ENCODE measurements around the gene MSMP.

MSMP gene

GRCh38 chr9:35719546-35719945 lies 34.5 kb downstream of the MSMP start:
- Histone ChIP-seq H3K4me1 (no peaks in the 10 kb centered on the region), H3K36me3 (peaks cover 83% of the 10 kb centered on the region), H3K9me3 (no peaks in the 10 kb centered on the region), H3K27me3 (no peaks in the 10 kb centered on the region), H3K4me3 (ENCODE audit: low read depth, low read length) (no peak overlapping the region)
- TF ChIP-seq CTCF (IDR thresholded peaks at IDR 0.05; ENCODE audit: low read depth, low read length): no peak
- no peak for DNase-seq

- H3K4me1 ChIP-seq: no peaks in the 10 kb centered on the region
- H3K27me3 ChIP-seq: no peaks in the 10 kb centered on the region
- H3K9me3 ChIP-seq: no peaks in the 10 kb centered on the region
- DNase-seq: no peak
- TF ChIP-seq CTCF (IDR thresholded peaks at IDR 0.05; ENCODE audit: low read depth, low read length): no peak
- H3K4me3 ChIP-seq (ENCODE audit: low read depth, low read length): no peak overlapping the region
- peaks cover 83% of the 10 kb centered on the region for H3K36me3 ChIP-seq
These were observed 35.2 kb downstream of the MSMP start for GRCh38 chr9:35718721-35719511.

- DNase-seq: no peak
These were observed 36.8 kb downstream of the MSMP start for GRCh38 chr9:35717132-35717870.

GRCh38 chr9:35716230-35716629 lies 37.8 kb downstream of the MSMP start:
- no peaks in the 10 kb centered on the region for H3K27me3 ChIP-seq
- no peak for TF ChIP-seq CTCF (IDR thresholded peaks at IDR 0.05; ENCODE audit: low read depth, low read length)
- H3K4me3 ChIP-seq (ENCODE audit: low read depth, low read length): no peak overlapping the region
- DNase-seq: no peak
- H3K36me3 ChIP-seq: peaks cover 85% of the 10 kb centered on the region
- no peaks in the 10 kb centered on the region for H3K4me1 ChIP-seq
- H3K9me3 ChIP-seq: no peaks in the 10 kb centered on the region

More at GRCh38 chr9:35717132-35717870, 36.8 kb downstream of the MSMP start:
- peaks cover 84% of the 10 kb centered on the region for H3K36me3 ChIP-seq
- no peak overlapping the region for H3K4me3 ChIP-seq (ENCODE audit: low read depth, low read length)
- H3K4me1 ChIP-seq: no peaks in the 10 kb centered on the region
- H3K27me3 ChIP-seq: no peaks in the 10 kb centered on the region
- no peak for TF ChIP-seq CTCF (IDR thresholded peaks at IDR 0.05; ENCODE audit: low read depth, low read length)
- no peaks in the 10 kb centered on the region for H3K9me3 ChIP-seq

GRCh38 chr9:35714579-35715252 lies 39.4 kb downstream of the MSMP start:
- no peak overlapping the region for H3K4me3 ChIP-seq (ENCODE audit: low read depth, low read length)
- H3K4me1 ChIP-seq: no peaks in the 10 kb centered on the region
- TF ChIP-seq CTCF (IDR thresholded peaks at IDR 0.05; ENCODE audit: low read depth, low read length): no peak
- no peaks in the 10 kb centered on the region for H3K27me3 ChIP-seq
- H3K36me3 ChIP-seq: peaks cover 85% of the 10 kb centered on the region
- DNase-seq: no peak
- H3K9me3 ChIP-seq: no peaks in the 10 kb centered on the region

Measured in BE2C (cell line).